GM18951 (cell line): ENCODE measurements around the gene WRAP53.

ENCODE experiments used
- POLR2A ChIP-seq: IDR thresholded peaks from 4 replicates; pipeline ENCODE4 v1.6.1; 2011; ENCODE audit warnings: mild to moderate bottlenecking; ENCODE audit not compliant: insufficient read length, insufficient read depth; ENCODE audit errors: extremely low read depth
- in situ Hi-C: fragments of 300-500 bp; cut with MboI; formaldehyde crosslinking; loops from one replicate; pipeline ENCODE4 v1.12.0; 2022; ENCODE audit warnings: low sequenced_read_pairs, mixed read lengths, inconsistent platforms; ENCODE audit not compliant: unreplicated experiment

The WRAP53 gene

DNA sequence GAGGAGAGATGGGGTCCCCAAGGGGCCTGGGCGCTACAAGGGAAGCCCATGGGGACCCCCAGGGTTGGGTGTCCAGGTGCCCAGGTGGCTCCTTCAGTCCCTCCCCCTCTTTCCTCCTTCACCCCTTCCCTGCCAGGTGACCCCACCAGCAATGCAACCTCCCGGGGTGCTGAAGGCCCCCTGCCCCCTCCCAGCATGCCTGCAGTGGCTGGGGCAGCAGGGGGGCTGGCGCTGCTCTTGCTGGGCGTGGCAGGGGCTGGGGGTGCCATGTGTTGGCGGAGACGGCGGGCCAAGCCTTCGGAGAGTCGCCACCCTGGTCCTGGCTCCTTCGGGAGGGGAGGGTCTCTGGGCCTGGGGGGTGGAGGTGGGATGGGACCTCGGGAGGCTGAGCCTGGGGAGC is 20.8 kb downstream of the WRAP53 start:
- TF ChIP-seq POLR2A: no peak
- in situ Hi-C loops: no loop called here

DNA sequence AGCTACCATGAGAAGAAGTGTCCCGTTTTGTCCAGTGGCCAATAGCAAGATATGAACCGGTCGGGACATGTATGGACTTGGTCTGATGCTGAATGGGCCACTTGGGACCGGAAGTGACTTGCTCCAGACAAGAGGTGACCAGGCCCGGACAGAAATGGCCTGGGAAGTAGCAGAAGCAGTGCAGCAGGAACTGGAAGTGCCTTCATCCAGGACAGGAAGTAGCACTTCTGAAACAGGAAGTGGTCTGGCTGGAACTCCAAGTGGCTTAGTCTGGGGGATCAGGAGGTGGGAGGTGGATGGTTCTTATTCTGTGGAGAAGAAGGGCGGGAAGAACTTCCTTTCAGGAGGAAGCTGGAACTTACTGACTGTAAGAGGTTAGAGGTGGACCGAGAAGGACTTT is 22.0 kb downstream of the WRAP53 start:
- in situ Hi-C loops: no loop called here
- no peak for TF ChIP-seq POLR2A

DNA sequence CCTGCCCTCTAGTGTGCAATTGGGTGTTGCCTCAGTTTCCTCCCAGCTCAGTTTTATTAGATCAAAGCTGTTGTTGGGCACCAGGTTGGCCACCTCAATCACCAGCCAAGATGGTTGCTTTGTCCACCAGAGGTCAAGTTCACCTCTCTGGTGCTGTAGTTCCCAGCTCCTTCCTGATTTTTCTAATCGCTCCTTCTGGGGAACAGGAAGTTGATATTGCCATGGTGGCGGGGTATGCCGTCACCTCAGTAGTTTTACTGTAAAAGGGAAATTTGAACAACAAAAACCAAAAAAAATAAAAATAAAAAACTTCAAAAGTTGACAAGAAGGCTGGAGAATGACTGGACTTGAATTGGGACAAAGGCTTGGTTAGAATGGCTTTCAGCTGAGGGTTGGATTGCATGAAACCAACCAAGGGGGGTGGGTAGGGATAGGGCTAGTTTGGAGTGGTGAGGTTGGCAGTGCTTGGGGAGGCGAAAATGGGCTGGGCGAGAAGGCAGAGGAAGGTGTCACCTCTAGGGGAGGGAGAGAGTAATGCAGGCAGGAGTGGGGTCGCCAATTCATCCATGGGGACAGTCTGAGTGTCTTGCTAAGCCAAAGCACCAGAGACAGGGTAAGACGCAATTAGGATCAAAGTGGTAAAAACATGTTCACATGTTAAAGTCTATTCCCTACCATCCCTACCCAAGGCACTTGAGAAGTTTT is 22.9 kb downstream of the WRAP53 start:
- no peak for TF ChIP-seq POLR2A
- in situ Hi-C loops: no loop called here

DNA sequence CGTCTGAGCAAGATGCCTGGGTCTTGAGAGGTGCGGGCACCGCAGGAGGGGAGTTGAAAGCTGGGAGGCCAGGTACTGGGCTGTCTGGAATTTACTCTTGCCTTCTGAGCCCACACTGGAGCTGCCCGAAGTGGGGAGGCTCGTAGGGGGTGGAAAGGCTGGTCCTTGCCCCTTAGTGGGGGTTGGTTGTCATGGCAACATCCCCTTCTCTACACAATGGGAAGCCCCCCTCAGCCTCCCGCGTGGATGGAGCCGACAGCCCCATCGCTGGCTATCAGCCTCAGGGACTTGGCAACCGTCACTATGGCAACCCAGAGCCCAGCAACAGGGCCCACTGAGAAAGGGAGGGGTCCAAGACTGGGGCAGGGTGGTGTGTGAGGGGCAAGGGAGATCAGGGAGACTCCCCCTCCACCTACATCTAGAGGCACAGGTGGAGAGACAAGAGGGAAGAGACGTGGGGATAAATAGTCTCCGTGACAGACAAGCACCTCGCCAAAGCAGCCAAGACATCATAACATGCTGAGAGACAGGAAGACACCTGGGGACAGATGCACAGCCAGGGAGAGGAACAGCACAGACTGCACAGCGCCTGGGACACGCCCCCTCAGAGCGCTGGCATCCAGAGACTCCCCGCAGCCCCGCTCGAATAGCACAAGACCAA is 24.0 kb downstream of the WRAP53 start:
- TF ChIP-seq POLR2A: no peak

DNA sequence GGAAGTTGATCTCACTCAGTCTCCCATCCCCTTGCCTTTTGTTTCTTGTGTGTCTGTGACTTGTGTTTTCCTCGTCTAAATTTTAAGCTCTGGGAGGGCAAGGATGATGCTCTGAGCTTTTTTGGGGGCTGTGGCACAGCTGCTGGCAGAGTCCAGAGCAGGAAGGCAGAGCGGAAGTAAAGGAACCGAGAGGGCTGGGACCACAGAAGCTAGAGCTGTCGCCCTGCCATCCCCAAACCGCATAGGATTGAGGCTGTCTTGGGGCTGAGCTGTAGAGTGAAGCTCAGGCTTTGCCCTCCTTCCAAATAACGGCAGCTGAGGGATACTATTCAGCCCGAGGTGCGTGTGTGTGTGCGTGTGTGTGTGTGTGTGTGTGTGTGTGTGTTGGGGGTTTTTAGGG is 25.5 kb downstream of the WRAP53 start:
- no peak for TF ChIP-seq POLR2A
- in situ Hi-C loops: no loop called here

More for the DNA sequence above, 24.0 kb downstream of the WRAP53 start:
- in situ Hi-C loops: no loop called here

DNA sequence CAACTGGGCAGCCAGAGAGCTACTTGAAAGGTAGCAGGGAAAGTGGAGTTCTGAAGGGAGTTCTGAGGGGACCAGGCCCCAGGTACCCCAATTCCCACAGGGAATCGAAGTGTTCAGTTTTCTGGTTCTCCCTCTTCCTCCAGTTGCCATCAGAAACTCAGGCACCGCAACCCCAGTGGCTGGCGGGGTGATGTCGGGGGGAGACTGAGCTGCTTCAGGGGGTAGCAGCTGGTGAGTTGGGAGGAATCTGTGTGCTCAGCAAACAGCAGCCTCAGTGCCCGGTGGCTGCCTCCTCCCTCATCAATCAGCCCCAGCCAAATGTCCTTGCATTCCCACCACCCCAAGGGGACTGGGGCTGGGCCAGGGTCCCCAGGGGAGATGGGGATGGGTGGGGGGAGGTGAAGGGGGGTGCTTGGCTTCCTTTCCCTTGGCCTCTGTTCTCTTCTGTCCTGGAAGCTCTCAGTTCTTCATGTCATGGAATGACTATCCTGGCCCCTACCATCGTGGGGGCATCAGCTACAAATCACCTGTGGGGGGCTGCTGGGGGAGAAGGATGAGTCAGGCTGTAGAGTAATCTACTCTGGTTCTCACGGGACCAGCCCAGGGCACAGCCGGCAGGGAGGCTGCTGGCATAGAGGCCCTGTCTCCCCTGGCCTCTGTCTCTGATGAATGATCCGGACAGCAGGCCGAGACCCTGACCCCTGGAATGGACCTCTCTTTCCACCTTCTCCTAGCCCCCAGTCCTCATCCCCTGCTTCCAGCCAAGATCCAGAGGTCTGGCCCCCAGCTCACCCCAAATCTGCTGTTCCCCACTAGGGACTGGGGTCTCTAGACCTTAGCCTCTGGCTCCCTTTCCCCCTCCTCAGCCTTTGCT is 26.7 kb downstream of the WRAP53 start:
- in situ Hi-C loops: loop anchor here (5.0 kb wide), 1 partner anchor 58 kb away; no protein-coding TSS in a partner anchor
- TF ChIP-seq POLR2A: no peak

DNA sequence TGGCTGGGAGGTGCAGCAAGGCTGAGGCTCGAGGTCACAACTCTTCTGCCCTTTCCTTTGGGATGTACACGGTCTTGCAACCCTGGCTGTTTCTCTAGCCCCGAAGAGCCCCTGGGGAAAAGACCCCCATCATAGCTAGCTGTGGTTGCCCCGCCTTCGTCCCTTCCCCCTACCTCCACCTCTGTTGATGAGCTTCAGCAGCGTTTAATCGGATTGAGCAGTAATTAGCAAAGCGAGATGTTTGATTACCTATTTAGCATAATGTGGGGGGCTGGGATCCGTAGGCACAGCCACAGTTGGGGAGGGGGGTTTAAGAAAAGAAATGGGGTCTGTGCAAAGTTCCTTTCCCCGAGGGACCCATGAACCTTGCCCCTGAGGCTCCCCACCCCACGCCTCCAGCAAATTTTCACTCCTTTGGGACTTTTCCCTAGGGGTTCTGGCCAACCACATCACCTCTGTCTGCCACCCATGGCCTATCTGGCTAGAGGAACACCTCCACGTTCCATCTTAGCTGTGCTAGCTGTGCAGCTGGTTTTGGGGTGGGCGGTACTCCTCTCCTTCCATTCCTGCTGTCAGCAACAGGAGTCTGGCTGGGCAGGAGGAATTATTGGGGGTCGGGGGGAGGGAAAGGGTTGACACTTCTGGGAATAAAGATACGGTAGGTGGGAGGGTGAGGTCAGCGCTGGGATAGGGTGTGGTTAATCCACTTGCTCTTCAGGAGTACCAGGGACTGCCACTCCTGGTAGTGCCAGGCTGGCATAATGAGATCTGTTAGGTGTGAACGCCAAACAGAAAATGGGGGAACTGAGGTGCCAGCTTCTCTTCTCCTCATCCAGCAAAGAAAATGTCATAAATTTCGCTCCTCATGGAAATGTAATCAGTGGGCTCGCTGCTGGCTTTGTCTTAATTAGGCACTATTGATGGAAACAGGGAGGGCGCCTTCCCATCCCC is 27.9 kb downstream of the WRAP53 start:
- in situ Hi-C loops: loop anchor here (5.0 kb wide), 1 partner anchor 59 kb away; no protein-coding TSS in a partner anchor
- no peak for TF ChIP-seq POLR2A

DNA sequence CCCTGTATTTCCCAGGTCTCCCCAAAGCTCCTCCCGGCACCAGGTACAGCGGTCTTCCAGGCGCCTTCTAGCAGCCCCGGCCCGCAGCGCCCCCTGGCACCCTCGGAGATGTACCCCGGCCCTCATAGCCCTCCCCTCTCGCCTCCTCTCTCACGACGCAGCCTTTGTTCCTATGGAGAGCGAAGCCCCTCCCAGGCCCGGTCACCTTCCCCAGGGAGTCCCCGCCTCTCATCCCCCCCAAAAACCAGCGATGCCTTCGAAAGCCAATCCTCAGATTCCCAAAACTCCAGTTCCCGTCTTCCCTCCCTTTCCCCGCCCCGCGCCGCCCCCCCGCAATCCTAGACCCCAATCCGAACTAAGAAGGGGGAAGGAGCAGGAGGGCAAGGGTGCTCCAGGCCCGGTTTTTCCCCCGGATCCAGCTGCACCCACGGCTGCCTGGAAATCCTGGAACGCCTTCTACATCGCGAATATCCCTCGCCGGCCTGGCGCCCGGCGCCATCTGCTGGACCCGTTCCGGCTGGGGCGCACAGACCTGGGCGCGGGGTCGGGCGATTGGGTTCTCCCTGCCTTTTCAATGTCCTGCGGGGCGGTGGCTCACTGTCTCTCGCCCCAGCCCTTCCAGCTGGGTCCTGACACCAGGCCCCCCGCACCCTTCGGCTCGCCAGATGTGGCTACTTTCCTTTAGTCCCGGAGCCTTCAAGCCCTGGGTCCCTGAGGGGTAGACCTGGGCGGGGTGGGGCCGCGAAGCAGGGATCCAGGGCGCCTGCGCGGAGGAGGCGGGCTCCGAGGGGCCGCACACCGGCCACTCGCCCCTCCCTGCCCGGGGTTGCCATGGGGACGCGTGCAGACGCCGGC is 28.9 kb downstream of the WRAP53 start, which contains the start of gene DNAH2:
TSS of gene DNAH2 (plus strand) at position 844 of the 855 bp plus-strand sequence. CDS start 1,991 bp downstream, outside the sequence.
- in situ Hi-C loops: loop anchor here (5.0 kb wide), 1 partner anchor 60 kb away; no protein-coding TSS in a partner anchor
- no peak for TF ChIP-seq POLR2A

DNA sequence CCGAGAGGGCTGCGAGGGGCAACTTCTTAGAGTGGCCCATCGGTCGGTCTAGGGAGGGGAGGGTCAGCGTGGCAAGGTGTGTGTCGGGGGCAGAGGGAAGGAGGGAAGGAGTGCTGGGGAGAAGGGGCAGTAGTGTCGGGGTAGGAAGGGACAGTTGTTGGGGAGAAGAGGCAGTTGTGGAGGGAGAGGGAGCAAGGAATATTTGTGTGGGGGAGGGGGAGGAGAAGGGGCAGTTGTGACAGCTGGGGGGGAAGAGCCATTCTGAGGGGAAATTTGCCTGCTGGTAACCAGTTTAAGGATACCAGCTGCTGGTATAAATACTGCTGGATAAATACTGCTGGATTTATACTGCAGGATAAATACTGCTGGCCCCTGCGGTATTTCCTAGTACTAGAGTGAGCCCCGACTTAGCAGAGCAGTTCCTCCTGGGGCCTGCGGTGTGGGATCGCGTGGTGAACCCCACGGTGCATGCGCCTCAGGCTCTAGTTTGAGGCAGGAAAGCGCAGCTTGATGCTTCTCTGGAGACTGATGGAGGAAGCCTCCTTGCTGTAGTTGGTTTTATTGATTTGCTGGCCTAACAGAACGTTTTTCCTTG is 29.6 kb downstream of the WRAP53 start:
- no peak for TF ChIP-seq POLR2A
- in situ Hi-C loops: loop anchor here (5.0 kb wide), 1 partner anchor 61 kb away; no protein-coding TSS in a partner anchor

DNA sequence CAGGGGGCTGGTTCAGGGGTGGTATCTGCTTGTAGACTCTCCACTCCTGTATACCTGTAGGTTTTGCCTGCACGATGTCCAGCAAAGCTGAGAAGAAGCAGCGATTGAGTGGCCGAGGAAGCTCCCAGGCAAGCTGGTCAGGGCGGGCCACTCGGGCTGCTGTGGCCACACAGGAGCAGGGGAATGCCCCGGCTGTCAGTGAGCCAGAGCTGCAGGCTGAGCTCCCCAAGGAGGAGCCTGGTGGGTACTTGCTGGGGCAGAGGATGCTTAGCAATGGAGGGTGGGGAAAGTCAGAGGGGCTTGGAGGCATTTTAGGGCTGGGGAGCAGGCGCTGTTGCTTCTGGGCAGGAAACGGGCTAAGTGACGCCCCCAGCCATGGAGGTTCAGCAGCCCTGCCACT is 31.4 kb downstream of the WRAP53 start:
- no peak for TF ChIP-seq POLR2A
- in situ Hi-C loops: loop anchor here (5.0 kb wide), 1 partner anchor 62 kb away; no protein-coding TSS in a partner anchor

DNA sequence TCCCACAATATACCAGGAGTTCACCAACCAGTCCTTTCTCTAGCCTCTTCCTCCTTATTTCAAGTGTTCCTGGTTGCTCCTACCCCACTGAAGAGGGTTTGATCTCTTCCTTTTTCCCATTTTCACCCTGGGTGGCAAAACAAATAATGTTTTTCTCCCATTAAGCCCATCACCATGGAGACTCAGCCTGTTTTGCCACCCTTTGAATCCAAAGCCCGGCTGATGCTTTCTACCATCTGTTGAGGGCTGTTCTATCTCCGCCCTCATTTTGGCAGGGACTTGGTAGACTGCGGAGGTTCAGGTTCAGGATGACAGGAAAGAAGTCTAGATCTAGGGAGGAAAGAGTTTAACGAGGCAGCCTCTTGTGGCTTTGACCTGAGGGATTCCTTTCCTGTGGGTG is 31.8 kb downstream of the WRAP53 start:
- no peak for TF ChIP-seq POLR2A
- in situ Hi-C loops: no loop called here

DNA sequence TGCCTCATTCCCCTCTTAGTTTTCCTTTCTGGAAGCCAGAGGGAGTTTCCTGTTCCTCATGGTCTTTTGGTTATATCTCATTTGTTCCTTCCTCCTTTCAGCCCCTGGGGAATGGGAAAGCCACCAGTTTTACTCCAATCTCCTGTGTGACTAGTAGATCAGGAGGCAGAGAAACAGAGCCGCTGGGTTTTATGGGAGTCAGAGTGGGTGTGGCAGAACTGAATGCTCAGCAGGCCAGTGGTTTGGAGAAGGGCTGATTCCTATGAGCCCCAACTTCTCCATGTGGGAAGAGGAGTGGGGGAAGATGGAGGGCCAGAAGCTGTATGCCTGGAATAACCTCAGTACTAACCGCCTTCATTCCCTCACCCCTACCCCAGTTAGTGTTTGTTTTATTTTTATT is 33.3 kb downstream of the WRAP53 start:
- TF ChIP-seq POLR2A: no peak
- in situ Hi-C loops: no loop called here
